GM21515 (cell line): ENCODE data around the gene TARBP2.

Experiments used
- ATAC-seq: cut with Tn5 transposase; IDR thresholded peaks from one replicate; pipeline ENCODE4 v1.9.1; 2021; ENCODE audit not compliant: unreplicated experiment

TARBP2 gene

DNA sequence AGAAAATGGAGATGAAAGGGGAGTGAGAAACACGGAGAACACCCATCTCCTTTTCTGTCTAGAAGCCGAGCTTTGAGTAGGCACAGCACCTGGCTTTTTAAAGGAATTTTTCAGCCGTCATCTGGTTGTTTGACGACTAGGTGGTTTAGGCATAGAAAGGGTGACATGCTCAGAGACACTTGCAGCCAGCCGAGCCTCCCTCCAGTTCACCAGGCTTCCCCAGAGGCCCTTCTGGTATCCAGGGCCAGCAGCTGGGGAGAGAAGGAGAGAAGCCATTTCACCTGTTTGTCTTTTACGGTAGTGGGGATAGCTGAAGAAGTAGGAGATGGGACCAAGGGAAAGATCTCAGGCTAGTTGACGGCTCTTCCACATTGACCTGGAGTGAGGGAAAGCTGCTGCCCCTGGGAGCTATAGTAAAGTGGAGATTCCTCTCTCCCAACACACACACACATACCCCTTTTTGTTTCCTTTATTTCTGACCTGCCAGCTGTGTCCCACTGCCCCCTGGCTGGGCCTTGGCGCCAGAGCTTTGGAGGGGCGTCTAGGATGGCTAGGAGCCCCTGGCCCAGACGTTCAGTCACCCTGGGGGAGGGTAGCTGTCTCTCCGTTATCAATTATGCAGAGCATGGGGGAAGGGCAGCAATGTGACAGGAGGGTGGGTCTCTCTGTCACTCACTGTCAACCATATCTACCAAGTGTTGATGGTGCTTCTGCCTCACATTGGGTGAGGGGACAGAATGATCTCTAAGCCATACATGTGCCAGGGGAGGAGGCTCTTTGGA lies 7.3 kb upstream of the TARBP2 start:
- no peak for ATAC-seq

DNA sequence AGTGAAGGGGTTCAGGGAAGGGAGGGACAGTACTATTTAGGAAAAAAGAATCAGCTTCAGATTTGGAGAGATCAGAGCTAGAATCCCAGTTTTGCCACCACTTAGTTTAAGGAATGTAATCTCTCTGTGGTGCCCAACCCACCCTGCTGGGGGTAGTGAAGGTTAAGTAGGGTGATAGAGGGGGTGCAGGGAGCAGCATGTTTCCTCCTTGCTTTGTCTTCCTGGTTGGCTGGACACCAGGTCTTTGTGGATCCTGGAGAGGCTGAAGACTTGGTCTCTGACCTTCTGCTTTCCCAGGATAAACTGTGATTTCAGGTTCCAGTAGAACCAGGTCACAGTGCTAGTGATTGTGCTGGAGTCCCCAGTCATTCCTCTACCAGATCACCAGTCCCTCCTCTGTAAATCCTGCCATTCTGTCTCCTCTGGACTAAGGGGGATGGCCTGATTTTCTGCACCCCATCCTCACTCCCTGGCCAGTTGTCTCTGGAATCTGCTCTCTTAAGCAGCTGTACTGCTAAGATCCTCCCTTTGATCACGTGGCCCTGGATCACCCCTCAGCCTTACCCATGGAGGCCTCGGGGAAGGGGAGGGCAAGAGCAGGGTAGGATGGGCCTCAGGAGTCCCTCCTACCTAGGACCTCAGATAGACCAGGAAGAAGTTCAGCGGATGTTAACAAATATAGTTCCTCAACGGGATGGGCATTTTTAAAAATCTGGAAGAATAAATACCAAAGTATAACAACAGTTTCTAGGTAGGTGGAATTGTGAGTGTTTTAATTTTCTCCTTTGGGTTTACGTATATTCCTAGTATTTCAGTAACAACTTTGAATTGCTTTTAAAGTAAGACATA lies 5.0 kb upstream of the TARBP2 start:
- no peak for ATAC-seq

DNA sequence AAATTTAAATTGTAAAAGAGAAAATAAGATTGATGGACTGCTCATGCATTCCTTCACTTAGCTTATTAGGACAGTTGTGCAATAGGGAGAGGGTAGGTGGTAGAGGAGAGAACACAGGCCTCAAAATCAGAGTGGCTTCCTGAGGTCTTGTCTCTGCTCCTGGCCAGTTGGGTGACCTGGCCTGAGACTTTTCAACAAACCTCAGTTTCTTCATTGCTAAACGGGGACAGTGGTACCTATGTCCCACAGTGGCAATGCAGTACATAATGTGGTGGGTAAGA lies 4.4 kb upstream of the TARBP2 start:
- ATAC-seq = no peak

DNA sequence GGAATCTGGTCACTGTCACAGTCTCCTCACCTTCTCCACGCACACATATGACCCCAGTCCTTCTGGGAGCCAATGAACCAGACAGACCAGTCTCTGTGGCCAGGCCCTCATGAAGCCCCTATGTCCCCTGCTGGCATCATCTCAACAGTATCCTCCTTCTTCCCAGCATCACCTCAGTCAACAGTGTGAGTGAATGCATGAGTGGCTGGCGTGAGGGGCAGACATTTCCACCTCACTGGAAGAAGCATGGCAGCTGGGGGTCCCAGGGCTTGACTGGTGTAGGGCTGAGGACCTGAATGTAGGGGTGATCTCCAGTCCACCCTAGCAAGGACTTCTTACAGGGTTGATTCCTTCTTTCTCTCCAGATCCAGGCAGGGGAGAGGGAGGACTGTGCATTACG lies 3.6 kb upstream of the TARBP2 start:
- no peak for ATAC-seq

DNA sequence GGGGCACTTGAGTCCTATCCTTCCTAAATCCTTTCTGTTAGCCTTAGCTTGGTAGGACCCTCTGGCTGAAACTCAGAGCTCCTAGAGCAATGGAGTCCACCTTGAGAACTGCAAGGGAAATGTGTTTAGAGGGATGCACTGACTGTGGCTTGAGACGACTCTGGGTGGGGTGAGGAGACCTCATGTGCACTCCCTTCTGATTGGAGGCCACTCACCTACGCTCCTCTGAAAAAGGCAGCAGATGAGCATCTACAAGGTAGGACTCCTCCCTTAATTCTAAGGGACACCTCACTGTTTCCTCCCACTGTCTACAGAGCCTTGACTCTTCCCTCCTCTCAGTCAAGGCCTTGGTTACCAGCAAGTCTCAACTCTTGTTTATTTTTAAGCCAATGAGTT lies 2.9 kb upstream of the TARBP2 start:
- no peak for ATAC-seq

DNA sequence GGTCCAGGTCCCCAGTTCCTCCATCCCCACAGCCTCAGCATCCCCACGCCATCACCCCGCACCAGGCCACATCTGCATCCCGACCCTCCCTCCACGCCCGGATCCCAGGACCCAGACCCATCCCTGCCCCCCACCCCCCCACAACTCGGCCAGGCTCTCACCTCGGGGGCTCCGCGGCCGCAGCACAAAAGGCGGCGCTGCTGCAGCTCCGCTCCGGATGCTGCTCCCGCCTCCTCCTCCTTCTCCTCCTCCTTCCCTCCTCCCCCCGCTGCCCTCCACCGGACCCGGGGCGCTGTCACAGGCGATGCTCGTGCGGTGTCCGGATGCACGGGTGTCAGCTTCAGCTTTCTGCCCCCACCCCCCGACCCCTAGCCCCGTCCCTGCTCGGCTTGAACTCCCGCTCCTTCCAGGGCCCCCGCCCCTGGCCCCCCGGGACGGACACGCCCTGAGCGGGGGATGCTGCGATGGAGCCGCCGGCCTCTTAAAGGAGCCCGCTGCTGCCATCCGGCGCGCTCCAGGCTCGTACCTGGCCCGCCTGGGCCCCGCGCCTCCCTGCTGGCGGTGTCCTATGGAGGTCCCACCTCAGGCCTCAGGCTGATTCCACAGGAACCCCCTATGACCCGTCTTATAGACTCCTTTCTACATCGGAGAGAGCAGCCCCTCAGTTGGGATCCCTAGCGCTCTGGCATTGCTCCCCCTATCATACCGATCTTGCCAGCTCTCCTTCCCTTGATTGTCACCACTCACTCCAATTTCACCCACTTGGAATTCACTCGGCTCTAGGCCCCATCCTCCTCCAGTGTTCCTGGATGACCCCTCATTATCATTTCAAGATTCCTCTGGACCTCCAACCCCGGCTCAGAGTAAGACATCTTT lies 1.6 kb upstream of the TARBP2 start, which contains the start of gene MAP3K12:
TSS of gene MAP3K12 (minus strand) at position 193 of the 876 bp plus-strand sequence. CDS start 12,067 bp downstream, outside the sequence.
- ATAC-seq = no peak

DNA sequence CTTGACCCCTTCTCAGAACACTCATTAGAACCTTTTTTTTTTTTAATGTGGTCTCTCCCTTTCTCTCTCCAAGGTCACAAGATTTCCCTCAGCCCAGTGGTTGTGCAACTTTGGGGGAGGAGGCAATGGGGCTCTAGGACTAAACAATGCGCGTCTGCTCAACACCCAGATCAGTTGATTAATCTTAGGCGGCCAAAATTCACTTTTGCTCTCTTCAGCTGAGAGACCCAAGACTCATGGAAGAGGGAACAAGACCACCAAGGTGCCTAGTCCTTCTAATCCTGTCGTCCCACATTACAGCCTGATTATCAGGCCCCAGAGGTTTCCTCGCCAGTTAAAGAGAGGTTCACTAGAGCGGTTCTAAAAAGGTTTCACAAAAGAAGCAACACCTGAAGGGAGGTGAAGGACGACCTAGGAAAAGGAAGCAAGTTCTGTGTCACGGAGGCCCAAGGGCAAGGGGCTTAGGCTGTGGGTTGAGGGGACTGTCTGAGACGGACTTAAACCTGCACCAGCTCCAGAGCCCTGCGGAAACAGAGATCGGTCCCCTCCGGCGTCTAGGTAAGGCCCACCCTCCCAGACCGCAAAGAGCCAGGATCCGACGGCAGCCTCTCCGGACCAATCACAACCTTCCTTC lies 824 bp upstream of the TARBP2 start:
- ATAC-seq = peak; percentile 52

DNA sequence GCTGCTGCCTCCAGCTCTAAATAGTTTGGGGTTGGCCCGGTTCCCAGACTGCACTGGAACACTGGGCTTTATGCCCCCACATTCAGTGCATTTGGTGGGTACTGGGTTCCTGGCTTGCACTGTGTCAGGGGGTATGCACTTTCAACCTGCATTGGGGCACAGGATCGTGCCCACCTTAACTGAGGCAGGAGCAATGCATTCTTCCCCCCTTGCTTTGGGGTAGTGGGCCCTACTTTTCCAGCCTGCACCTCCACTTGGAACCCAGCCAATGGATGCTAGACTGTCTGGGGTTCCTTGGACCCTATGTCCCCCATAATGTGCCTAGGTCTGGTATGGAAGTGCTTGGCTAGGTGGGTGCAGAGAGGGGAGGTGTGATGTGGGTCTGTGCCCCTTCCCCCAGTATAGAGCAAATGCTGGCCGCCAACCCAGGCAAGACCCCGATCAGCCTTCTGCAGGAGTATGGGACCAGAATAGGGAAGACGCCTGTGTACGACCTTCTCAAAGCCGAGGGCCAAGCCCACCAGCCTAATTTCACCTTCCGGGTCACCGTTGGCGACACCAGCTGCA lies 615 bp downstream of the TARBP2 start:
- ATAC-seq = no peak

DNA sequence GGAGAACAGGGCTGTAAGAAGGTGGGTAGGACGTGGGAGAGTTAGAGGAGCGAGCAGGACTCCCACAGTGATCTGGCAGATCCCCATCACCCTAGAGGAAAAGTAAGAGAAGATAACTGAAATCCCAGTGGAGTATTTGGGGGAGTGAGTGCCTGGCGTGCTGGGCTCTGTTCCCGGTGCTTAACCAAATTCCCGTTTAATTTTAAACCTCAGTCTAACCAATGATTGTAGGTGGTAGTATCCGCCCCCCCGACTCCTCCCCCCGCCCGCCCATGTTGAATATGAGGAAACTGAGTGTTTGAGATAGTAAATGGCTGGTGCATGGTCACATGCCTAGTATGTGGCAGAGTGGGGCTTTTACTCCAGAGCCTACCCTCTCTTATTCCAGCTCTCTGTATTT lies 1.2 kb downstream of the TARBP2 start:
- ATAC-seq = no peak

DNA sequence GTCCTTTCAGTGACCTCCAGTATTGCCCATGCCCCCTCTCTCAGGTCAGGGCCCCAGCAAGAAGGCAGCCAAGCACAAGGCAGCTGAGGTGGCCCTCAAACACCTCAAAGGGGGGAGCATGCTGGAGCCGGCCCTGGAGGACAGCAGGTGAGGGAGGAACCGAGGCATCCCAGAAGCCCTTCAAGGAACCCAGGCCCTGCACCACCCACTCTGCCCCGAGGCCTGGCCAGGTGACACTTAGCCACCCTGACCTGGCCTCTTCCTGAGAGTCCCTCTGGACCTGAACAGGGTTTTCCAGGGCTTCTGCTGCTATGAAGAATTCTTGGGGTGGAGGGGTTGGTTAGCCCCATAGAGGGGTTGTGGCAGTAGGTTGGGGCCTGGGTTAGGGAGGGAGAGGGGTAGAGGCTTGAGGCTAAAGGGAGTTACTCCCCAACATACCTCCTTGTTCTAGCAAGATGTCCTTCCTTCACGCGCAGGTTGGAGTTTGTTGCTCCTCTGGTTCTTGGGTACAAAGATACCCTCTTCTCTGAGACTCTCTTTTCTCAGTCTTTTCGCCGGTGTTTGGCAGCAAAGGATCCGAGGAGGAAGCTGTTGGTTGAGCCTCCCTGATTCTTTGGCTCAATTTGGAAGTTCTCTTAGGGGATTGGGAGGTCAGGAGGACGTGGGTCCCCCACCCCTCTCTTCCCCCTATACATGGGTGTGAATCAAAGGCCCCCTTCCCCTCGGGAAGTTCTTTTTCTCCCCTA lies 2.1 kb downstream of the TARBP2 start:
- no peak for ATAC-seq

DNA sequence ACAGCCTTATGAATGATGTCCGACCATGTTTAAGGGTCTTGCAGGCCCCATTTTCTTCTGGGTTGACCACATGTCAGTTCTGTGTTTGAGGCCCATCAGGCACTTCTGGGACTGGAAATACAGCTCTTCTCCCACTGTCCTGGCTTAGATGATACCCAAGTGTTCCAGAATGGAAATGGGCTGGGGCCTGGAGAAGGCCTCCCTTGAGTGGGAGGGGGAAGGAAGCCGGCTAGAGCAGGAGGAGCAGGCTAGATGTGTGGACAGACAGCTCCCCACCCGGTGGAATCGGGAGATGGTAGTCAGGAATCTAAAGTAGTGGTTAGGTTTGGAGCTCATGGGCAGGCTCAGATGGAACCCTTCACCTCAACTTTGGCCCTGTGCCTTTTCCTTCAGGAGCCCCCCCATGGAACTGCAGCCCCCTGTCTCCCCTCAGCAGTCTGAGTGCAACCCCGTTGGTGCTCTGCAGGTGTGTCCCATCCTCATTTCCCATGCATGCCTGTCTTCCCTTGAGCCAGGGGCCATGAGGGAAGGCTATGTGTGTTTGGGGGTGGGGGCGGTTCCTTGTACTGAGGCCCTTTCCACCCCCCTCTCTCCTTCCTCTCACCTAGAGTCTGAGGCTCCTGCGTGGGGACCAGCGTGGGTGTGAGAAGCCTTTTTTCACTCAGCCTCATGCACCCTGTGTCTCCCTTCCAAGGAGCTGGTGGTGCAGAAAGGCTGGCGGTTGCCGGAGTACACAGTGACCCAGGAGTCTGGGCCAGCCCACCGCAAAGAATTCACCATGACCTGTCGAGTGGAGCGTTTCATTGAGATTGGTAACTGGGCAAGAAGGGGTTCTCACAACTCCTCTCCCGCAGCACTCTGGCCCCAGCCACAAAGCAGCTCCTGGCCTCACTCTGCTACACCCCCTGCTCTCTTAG lies 3.2 kb downstream of the TARBP2 start:
- ATAC-seq = no peak

DNA sequence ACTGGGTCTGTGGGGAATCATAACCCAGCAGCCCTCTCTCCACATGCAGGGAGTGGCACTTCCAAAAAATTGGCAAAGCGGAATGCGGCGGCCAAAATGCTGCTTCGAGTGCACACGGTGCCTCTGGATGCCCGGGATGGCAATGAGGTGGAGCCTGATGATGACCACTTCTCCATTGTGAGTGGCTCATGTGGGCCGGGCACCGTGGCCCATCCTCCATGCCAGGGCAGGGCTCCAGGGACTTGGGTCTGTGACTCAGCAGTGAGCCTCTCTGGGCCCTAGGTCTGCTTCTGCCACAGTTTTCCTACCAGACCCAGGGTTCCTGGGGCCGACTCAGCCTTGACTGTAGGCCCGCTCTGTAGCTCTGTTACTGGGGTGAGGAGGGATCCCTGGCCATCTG lies 4.0 kb downstream of the TARBP2 start:
- no peak for ATAC-seq

DNA sequence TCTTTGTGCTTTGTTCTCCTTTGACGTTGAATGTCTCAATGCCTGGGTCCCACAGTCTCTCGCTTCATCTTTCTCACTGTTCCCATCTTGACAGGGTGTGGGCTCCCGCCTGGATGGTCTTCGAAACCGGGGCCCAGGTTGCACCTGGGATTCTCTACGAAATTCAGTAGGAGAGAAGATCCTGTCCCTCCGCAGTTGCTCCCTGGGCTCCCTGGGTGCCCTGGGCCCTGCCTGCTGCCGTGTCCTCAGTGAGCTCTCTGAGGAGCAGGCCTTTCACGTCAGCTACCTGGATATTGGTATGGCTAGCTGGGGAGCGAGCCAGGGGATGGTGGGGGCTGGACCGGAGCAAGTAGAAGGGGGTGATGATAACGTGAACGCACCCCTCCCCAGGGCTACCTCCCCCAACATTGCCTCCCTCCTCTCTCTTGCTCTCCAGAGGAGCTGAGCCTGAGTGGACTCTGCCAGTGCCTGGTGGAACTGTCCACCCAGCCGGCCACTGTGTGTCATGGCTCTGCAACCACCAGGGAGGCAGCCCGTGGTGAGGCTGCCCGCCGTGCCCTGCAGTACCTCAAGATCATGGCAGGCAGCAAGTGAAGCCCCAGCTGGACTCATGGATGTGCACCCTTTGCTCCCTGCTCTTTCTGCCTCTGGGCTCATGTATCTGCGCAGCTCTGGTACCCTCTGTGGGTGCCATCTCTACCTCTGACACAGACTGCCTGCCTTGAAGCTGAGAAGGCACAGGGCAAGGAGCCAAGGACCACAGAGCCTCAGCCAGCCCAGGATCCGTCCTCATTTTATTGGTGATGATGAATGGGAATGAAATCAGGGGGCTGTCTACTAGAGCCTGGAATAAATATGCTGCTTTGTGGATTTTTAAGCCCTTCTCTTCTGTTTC lies 4.7 kb downstream of the TARBP2 start:
- ATAC-seq = no peak

DNA sequence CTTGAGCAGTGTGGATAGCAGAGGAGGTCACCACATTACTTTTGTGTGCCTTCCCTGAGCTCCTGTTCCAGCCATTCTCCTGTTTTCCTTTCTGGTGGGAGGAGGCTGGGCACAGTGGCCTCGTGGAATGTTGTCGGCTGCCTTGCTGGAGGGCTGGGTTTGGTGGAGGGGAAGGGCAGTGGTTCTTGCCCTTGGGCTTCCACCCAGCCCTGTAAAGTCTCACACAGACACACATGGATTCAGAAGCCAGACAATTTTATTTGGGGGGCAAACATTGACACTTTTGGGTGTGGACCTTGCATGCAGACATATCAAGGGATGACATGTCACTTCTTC lies 5.3 kb downstream of the TARBP2 start:
- ATAC-seq = no peak

DNA sequence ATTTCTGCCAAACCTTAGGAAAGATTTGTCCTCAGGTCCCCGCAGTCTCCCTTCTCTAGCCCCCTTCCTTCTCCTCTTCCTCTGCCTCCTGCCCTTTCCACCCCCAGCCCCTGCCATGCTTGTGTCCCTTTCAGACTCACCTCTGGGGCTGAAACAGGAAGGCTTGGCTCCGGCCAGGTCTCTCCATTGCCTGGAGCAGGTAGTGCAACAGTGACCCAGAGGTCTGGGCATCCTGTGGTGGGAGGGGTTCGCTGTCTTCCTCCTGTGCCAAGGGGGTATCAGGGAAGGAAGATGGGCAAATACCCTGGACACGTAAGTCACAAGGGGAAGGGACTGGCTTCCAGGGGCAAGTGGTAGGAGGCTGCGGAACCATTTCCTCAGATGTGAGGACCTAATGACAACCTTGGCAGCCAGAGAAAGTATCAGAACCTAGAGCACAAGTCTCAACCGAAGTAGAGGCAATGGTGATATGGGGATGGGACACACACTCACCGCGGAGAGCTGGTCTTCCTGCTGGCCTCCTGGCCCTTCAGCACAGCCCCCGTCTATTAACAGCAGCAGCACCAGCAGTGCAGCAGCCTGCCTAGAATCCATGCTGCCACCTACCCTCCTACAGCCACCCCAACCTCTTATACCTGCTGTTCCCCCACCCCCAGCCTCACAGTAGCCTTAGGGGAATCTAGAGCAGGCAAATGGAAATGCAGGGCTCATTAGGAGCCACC lies 6.0 kb downstream of the TARBP2 start, which contains the start of gene NPFF:
TSS of gene NPFF (minus strand) at position 604 of the 722 bp plus-strand sequence. CDS start at position 594, 10 bp downstream.
- no peak for ATAC-seq

DNA sequence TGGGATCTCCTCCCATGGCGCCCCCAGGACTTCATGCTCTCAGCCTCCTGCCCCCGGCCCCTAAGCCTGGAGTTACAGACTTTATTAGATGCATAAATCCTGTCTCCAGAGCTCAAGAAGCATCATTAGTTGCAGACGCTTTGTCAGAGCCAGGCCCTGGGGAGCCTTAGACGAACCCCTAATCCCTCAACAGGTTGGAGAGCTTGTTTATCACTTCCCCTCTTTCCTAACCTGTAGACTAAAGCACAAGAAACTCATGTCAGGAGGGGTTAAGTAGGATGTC lies 6.5 kb downstream of the TARBP2 start:
- ATAC-seq = no peak

DNA sequence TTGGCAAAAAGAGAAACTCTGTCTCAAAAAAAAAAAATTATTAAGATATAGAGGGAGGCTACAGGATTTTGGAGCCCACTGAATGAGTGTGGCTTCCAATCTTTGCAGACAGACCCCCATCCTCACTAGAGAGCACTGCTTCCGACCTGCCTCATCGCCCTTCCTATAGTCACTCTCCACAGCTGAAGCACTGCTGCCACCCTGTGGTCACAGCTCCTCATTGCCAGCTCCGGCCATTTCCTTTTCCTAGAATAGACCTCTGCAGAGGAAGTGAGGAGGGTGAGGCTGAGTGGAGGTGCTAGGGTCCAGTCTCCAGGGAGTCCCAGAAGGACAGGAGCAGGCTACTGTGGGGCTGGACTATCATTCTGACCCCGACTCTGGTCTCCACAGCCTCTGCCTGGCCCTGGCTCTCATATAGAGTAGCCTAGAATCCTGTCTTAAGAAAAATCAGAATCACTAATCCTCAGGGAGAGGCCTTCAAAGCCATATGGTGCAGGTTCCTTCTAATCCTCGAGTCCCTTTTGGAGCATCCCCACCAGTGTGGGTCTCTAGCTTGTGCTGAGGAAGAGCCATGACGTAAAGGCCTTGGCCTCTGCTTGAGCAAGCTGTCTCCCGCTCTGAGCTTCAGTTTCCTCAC lies 7.6 kb downstream of the TARBP2 start:
- ATAC-seq = peak; percentile 80
